Parathyroid adenoma (tissue), 2 donors: ENCODE results near the gene CRIM1.

Experiments
- H2AFZ ChIP-seq: fragments of 300-600 bp; sonication (generic); one replicate; pipeline ENCODE4 v1.7.0; 2017; ENCODE audit warnings: antibody characterized with exemption, mild to moderate bottlenecking
- H3K27ac ChIP-seq: fragments of 300-600 bp; sonication (generic); one replicate; pipeline ENCODE4 v1.7.0; 2017
- H3K27me3 ChIP-seq: fragments of 300-600 bp; sonication (generic); one replicate; pipeline ENCODE4 v1.7.0; 2017; ENCODE audit warnings: low read length; ENCODE audit not compliant: control insufficient read depth, insufficient read depth
- H3K36me3 ChIP-seq: fragments of 300-600 bp; sonication (generic); one replicate; pipeline ENCODE4 v1.7.0; 2017; ENCODE audit warnings: low read length; ENCODE audit not compliant: control insufficient read depth, insufficient read depth
- H3K4me1 ChIP-seq: fragments of 300-600 bp; sonication (generic); one replicate; pipeline ENCODE4 v1.7.0; 2017; ENCODE audit warnings: control low read depth
- H3K4me2 ChIP-seq: fragments of 300-600 bp; sonication (generic); one replicate; pipeline ENCODE4 v1.7.0; 2017; ENCODE audit warnings: low read length
- H3K4me3 ChIP-seq: fragments of 300-600 bp; sonication (generic); one replicate; pipeline ENCODE4 v1.7.0; 2017; ENCODE audit warnings: low read depth, low read length
- H3K79me2 ChIP-seq: fragments of 300-600 bp; sonication (generic); one replicate; pipeline ENCODE4 v1.7.0; 2017; ENCODE audit warnings: control low read depth
- H3K9ac ChIP-seq: fragments of 300-600 bp; sonication (generic); one replicate; pipeline ENCODE4 v1.7.0; 2017; ENCODE audit warnings: mild to moderate bottlenecking
- H3K9me3 ChIP-seq: fragments of 300-600 bp; sonication (generic); one replicate; pipeline ENCODE4 v1.7.0; 2017; ENCODE audit warnings: low read length; ENCODE audit not compliant: control insufficient read depth
- TF ChIP-seq, protein P1 (sequence below): fragments of 300-600 bp; sonication (generic); IDR thresholded peaks from one replicate; pipeline ENCODE4 v1.7.0; 2017; ENCODE audit warnings: antibody characterized with exemption, mild to moderate bottlenecking
- donor health status: primary hyperparathyroidism.

CRIM1 gene

GRCh38 chr2:36540986-36541754 lies 185.6 kb downstream of the CRIM1 start:
- no peaks in the 10 kb centered on the region for H3K79me2 ChIP-seq
- TF ChIP-seq, protein P1, sequence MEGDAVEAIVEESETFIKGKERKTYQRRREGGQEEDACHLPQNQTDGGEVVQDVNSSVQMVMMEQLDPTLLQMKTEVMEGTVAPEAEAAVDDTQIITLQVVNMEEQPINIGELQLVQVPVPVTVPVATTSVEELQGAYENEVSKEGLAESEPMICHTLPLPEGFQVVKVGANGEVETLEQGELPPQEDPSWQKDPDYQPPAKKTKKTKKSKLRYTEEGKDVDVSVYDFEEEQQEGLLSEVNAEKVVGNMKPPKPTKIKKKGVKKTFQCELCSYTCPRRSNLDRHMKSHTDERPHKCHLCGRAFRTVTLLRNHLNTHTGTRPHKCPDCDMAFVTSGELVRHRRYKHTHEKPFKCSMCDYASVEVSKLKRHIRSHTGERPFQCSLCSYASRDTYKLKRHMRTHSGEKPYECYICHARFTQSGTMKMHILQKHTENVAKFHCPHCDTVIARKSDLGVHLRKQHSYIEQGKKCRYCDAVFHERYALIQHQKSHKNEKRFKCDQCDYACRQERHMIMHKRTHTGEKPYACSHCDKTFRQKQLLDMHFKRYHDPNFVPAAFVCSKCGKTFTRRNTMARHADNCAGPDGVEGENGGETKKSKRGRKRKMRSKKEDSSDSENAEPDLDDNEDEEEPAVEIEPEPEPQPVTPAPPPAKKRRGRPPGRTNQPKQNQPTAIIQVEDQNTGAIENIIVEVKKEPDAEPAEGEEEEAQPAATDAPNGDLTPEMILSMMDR: no peak
- H3K4me2 ChIP-seq: no peak overlapping the region
- H2AFZ ChIP-seq: no peak overlapping the region
- H3K36me3 ChIP-seq: no peaks in the 10 kb centered on the region
- H3K4me1 ChIP-seq: no peaks in the 10 kb centered on the region
- no peak overlapping the region for H3K9ac ChIP-seq
- no peaks in the 10 kb centered on the region for H3K27me3 ChIP-seq
- H3K4me3 ChIP-seq: no peak overlapping the region
- H3K9me3 ChIP-seq: no peaks in the 10 kb centered on the region
- no peak overlapping the region for H3K27ac ChIP-seq

GRCh38 chr2:36541891-36542595 lies 186.5 kb downstream of the CRIM1 start:
- H3K9ac ChIP-seq: no peak overlapping the region
- H3K79me2 ChIP-seq: no peaks in the 10 kb centered on the region
- TF ChIP-seq, protein P1: no peak
- no peak overlapping the region for H3K4me2 ChIP-seq
- peaks cover 3% of the 10 kb centered on the region for H3K4me1 ChIP-seq
- H3K27me3 ChIP-seq: no peaks in the 10 kb centered on the region
- H3K9me3 ChIP-seq: no peaks in the 10 kb centered on the region
- no peak overlapping the region for H2AFZ ChIP-seq
- no peak overlapping the region for H3K4me3 ChIP-seq
- no peaks in the 10 kb centered on the region for H3K36me3 ChIP-seq
- H3K27ac ChIP-seq: no peak overlapping the region

- Histone ChIP-seq H3K4me1 (peaks cover 4% of the 10 kb centered on the region), H3K9ac (no peak overlapping the region), H3K4me2 (no peak overlapping the region), H2AFZ (no peak overlapping the region), H3K9me3 (no peaks in the 10 kb centered on the region), H3K4me3 (no peak overlapping the region), H3K79me2 (no peaks in the 10 kb centered on the region), H3K27me3 (no peaks in the 10 kb centered on the region), H3K36me3 (no peaks in the 10 kb centered on the region), H3K27ac (no peak overlapping the region)
- TF ChIP-seq, protein P1: no peak
Observed at GRCh38 chr2:36544638-36545338, 189.2 kb downstream of the CRIM1 start.

DNA sequence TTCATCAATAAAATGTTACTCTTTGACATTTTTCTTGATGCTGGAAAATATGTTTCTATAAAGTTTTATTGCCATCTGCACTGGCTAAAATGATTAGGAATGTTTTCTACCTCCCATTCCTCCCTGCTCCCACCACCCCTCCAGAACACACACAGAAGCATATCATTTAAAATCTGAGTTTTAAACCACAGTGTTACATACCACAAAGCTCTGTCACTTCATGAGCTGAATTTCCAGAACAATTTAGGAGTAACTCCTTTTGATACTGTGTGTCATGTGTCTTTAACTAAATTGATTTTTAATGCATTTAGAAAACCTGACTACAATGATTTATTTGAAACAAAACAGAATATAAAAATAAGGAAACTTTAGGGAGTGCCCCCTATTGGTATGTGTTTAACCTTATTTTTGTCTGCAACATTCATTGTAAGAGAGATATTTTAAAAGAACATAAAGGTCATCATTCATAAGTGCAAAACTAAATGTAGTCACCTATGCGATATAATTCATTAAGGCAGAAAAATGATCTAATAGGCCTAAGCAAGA lies 190.4 kb downstream of the CRIM1 start:
- Histone ChIP-seq H3K4me3 (no peak overlapping the region), H3K4me1 (peaks cover 4% of the 10 kb centered on the region), H3K27ac (no peak overlapping the region), H3K27me3 (no peaks in the 10 kb centered on the region), H3K36me3 (no peaks in the 10 kb centered on the region), H2AFZ (no peak overlapping the region), H3K4me2 (no peak overlapping the region), H3K9ac (no peak overlapping the region), H3K9me3 (no peaks in the 10 kb centered on the region), H3K79me2 (no peaks in the 10 kb centered on the region)
- TF ChIP-seq, protein P1: no peak
